Activated naive CD8-positive, alpha-beta T cell treated with anti-CD3 and anti-CD28 coated beads for 36 hours (primary cell): ENCODE results near the gene MGST3. TPM values are rescaled to one million over a fixed set of nuclear protein-coding genes. Genes with fewer than 3 reads are reported as not detected.
"Not testable (repeated sequence)": the region's sequence is repeated elsewhere in the genome, so short reads cannot be mapped to it uniquely, and the experiment has no call there.

ENCODE experiments used
- DNase-seq: peaks from one replicate; pipeline ENCODE4 v3.0.0; 2021
- H3K27ac Mint-ChIP-seq: one replicate; pipeline ENCODE4 v1.8.0; 2022; ENCODE audit warnings: mild to moderate bottlenecking, moderate library complexity, mixed read lengths
- H3K27me3 Mint-ChIP-seq: one replicate; pipeline ENCODE4 v1.8.0; 2022; ENCODE audit warnings: mild to moderate bottlenecking, mixed read lengths
- H3K36me3 Mint-ChIP-seq: one replicate; pipeline ENCODE4 v1.8.0; 2021; ENCODE audit warnings: mild to moderate bottlenecking, mixed read lengths
- H3K4me1 Mint-ChIP-seq: one replicate; pipeline ENCODE4 v1.8.0; 2021; ENCODE audit warnings: mixed read lengths
- H3K4me3 Mint-ChIP-seq: one replicate; pipeline ENCODE4 v1.8.0; 2022; ENCODE audit warnings: mild to moderate bottlenecking, moderate library complexity, mixed read lengths
- H3K9me3 Mint-ChIP-seq: one replicate; pipeline ENCODE4 v1.8.0; 2022; ENCODE audit warnings: mixed read lengths
- total RNA-seq, 2 experiments: library from RNA; stranded (reverse); gene quantifications; one replicate each; pipeline ENCODE4 v1.2.3, GENCODE V29; 2021

Gene MGST3
- total RNA-seq, 2 experiments from 2014 or later, result 31.7 to 33.3 TPM

DNA sequence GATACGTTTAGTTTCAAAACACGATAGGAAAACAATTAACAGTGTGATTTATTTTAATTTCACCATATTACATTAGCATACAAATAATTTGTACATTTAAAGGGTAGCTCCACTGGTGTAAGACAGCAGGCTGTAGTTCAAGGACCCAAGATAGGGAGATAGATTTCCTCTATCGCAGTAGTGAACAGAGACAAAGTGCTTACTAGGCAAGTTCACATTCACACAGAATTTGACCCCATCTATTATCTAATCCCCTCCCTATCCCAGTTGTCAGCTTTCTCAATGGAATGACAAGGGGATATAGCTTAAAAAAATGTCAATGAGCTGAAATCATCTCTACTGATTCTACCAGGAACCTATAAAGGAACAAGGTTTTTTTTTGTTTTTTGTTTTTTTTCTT lies 31.2 kb downstream of the MGST3 start:
- Mint-ChIP-seq H3K27ac (peak overlapping the region; percentile 42), H3K9me3 (no peaks in the 10 kb centered on the region), H3K27me3 (no peaks in the 10 kb centered on the region), H3K36me3 (peaks cover 17% of the 10 kb centered on the region), H3K4me3 (no peak overlapping the region), H3K4me1 (peaks cover 4% of the 10 kb centered on the region)
- DNase-seq, result no peak

DNA sequence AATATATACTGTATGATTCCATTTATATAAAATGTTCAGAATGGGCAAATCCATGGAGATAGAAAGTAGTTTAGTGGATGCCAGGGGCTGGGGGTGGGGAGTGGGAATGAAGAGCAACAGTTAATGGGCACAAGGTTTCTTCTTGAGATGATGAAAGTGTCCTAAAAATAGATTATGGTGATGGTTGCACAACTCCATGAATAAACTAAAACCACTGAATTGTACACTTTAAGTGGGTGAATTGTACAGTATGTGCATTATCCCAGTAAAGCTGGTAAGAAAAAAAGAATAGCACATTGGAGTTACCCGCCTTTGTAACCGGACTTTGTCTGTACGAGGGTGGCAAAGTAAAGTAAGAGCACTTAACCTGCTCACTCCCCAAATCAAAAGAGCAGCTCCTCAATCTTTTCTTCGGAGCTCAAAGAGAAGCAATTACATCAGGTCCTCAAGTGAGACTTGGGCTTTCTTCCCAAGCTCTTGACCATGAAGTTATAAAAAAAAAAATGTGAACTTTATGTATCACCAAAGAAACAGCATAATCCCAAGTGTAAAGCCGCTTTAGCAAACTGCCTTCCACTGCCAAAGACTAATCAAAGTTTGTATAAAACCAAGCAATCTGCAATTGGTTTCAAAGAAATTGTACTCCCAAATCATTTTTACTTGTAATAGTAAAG lies 35.3 kb downstream of the MGST3 start:
- DNase-seq, result no peak
- Mint-ChIP-seq H3K36me3 (peaks cover 33% of the 10 kb centered on the region), H3K9me3 (no peaks in the 10 kb centered on the region), H3K4me1 (peaks cover 7% of the 10 kb centered on the region), H3K27me3 (no peaks in the 10 kb centered on the region), H3K27ac (no peak overlapping the region), H3K4me3 (no peak overlapping the region)

DNA sequence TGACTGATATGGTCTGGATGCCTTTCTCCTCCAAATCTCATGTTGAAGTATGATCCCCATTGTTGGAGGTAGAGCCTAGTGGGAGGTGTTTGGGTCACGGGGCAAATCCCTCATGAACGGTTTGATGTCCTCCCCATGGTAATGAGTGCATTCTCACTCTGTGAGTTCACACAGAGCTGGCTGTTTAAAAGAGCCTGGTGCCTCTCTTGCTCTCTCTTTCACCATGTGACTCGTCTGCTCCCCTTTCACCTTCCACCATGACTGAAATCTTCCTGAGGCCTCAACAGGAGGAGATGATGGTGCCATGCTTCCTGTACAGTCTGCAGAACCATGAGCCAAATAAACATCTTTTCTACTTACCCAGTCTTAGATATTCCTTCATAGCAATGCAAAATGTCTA lies 37.1 kb downstream of the MGST3 start:
- Mint-ChIP-seq H3K4me1 (peaks cover 7% of the 10 kb centered on the region), H3K36me3 (peaks cover 41% of the 10 kb centered on the region), H3K9me3 (no peaks in the 10 kb centered on the region), H3K27ac (peak overlapping the region; percentile 29), H3K4me3 (no peak overlapping the region), H3K27me3 (no peaks in the 10 kb centered on the region)
- no peak for DNase-seq

DNA sequence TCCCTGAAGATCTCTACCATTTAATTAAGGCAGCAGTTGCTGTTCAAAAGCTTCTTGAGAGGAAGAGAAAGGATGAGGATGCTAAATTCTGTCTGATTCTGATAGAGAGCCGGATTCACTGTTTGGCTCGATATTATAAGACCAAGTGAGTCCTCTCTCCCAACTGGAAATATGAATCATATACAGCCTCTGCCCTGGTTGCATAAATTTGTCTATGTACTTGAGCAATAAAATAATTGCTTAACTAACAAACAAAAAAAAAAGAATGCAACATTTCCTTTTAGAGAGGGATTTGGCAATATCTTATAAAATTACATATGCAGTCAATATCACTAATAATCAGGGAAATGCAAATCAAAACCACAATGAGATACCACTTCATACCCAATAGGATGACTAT lies 40.5 kb downstream of the MGST3 start:
- DNase-seq, result no peak
- H3K9me3 Mint-ChIP-seq, result no peaks in the 10 kb centered on the region
- H3K4me1 Mint-ChIP-seq, result peaks cover 4% of the 10 kb centered on the region
- H3K4me3 Mint-ChIP-seq, result no peak overlapping the region
- peaks cover 38% of the 10 kb centered on the region for H3K36me3 Mint-ChIP-seq
- no peaks in the 10 kb centered on the region for H3K27me3 Mint-ChIP-seq
- H3K27ac Mint-ChIP-seq, result no peak overlapping the region

DNA sequence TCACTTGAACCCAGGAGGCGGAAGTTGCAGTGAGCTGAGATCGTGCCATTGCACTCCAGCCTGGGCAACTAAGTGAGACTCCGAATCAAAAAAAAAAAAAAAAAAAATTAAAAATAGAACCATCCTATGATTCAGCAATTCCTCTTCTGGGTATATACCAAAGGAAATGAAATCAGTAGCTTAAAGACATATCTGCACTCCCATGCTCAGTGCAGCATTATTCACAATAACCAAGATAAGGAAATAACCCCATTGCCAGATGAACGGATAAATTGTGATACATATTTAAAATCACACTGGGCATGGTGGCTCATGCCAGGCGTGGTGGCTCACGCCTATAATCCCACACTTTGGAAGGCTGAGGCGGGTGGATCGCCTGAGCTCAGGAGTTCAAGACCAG lies 43.6 kb downstream of the MGST3 start:
- Mint-ChIP-seq H3K4me3 (no peak overlapping the region), H3K27me3 (no peaks in the 10 kb centered on the region), H3K9me3 (no peaks in the 10 kb centered on the region), H3K4me1 (peaks cover 14% of the 10 kb centered on the region), H3K27ac (no peak overlapping the region), H3K36me3 (peaks cover 38% of the 10 kb centered on the region)
- DNase-seq, result no peak

DNA sequence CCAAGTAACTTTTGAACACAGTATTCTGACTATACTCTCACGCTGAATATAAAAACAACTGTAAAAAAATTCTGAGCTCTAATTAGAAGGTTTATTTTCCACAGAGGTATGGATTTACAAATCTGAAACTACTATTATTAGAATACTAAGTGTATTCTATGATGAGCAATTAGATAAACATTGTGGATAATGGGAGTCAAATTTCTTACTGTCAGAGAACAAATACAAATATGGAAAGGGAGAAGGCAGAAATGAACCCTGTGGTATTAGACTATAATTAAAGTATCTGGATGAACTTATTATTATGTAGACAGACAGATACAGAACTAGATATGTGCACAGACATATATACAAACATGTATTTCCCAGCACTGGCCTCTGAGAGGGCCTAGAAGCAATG lies 44.8 kb downstream of the MGST3 start:
- Mint-ChIP-seq H3K36me3 (peaks cover 40% of the 10 kb centered on the region), H3K4me1 (peaks cover 14% of the 10 kb centered on the region), H3K27me3 (no peaks in the 10 kb centered on the region), H3K4me3 (no peak overlapping the region), H3K9me3 (no peaks in the 10 kb centered on the region), H3K27ac (no peak overlapping the region)
- DNase-seq, result no peak

DNA sequence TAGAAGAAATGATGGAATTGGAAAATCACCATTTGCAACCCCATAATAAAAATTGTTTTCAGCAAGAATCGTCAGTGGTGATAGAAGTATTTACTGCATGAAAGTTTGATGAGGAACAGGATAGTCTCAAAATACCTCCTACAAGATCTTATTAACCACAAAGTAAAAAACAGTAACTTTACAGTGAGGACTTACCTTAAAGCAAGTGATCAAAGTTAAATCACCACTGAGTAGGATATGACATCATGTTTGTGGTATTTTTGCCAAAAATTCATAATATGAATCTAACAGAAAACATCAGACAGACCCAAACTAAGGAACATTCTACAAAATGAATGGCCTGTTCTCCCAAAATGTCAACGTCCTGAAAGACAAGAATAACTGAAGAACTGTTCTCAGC lies 47.5 kb downstream of the MGST3 start:
- Mint-ChIP-seq H3K27me3 (no peaks in the 10 kb centered on the region), H3K4me1 (peaks cover 14% of the 10 kb centered on the region), H3K36me3 (peaks cover 50% of the 10 kb centered on the region), H3K4me3 (no peak overlapping the region), H3K9me3 (peaks cover 1% of the 10 kb centered on the region), H3K27ac (peak overlapping the region; percentile 12)
- no peak for DNase-seq

DNA sequence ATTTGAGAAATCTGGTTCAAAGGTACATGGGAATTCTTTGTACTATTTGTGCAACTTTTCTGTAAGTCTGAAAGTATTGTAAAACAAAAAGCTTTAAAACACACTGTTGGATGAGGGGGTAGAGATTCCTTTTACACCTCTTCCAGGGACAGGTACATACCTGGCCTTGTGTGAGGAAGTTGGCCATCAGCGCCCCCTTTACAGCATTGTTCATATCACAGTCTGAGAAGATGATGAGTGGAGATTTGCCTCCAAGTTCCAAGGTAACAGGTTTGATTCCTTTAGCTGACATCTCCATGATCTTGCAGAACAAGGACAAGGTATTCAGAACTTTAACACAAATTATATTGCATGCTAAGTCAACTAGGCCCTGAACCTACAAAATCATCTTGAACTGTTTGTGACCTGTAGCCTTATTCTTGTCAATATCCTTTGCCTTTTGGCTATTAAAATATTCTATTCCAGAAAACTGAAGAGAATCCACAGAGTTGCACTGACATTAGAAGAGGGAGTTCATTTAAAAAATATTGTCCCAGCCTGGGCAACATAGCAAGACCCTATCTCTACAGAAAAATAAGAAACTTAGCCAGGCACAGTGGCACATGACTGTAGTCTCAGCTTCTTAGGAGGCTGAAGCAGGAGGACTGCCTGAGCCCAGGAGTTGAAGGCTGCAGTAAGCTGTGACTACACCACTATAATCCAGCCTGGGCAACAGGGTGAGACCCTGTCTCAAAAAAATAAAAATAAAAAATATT lies 48.4 kb downstream of the MGST3 start:
- Mint-ChIP-seq H3K27ac (no peak overlapping the region), H3K4me3 (no peak overlapping the region), H3K27me3 (no peaks in the 10 kb centered on the region), H3K9me3 (peaks cover 1% of the 10 kb centered on the region), H3K4me1 (peaks cover 18% of the 10 kb centered on the region), H3K36me3 (peaks cover 52% of the 10 kb centered on the region)
- DNase-seq, result no peak

DNA sequence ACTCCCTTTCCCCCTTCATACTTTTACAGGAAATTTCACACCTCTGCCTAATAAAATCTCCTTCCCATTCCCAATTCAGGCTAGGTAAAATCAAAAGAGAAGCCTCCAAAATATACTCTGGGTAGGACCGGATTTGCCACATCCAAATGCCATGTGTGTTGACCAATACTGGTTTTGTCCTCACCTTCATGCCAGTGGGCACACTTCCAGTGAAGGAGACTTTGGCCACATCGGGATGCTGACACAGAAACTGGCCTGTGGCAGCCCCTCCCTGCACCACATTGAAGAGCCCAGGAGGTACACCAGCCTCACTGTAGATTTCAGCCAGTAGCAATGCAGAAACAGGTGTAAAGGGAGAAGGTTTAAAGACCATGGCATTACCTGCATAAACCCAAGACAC lies 49.3 kb downstream of the MGST3 start:
- no peak overlapping the region for H3K27ac Mint-ChIP-seq

DNA sequence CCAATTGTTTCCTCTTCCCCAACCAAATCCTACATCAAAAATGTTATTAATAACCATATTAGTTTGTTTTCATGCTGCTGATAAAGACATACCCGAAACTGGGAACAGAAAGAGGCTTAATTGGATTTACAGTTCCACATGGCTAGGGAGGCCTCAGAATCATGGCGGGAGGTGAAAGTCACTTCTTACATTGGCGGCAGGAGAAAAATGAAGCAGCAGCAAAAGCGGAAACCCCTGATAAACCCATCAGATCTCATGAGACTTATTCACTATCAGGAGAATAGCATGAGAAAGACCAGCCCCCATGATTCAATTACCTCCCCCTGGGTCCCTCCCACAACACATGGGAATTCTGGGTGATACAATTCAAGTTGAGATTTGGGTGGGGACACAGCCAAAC lies 49.7 kb downstream of the MGST3 start:
- H3K4me3 Mint-ChIP-seq, H3K9me3 Mint-ChIP-seq, DNase-seq, H3K27ac Mint-ChIP-seq, H3K27me3 Mint-ChIP-seq: not testable (repeated sequence)
- H3K36me3 Mint-ChIP-seq, result peaks cover 59% of the 10 kb centered on the region
- peaks cover 31% of the 10 kb centered on the region for H3K4me1 Mint-ChIP-seq

More for the DNA sequence above, 49.3 kb downstream of the MGST3 start:
- Mint-ChIP-seq H3K27me3 (no peaks in the 10 kb centered on the region), H3K36me3 (peaks cover 56% of the 10 kb centered on the region), H3K9me3 (peaks cover 1% of the 10 kb centered on the region), H3K4me1 (peaks cover 26% of the 10 kb centered on the region), H3K4me3 (no peak overlapping the region)
- no peak for DNase-seq

DNA sequence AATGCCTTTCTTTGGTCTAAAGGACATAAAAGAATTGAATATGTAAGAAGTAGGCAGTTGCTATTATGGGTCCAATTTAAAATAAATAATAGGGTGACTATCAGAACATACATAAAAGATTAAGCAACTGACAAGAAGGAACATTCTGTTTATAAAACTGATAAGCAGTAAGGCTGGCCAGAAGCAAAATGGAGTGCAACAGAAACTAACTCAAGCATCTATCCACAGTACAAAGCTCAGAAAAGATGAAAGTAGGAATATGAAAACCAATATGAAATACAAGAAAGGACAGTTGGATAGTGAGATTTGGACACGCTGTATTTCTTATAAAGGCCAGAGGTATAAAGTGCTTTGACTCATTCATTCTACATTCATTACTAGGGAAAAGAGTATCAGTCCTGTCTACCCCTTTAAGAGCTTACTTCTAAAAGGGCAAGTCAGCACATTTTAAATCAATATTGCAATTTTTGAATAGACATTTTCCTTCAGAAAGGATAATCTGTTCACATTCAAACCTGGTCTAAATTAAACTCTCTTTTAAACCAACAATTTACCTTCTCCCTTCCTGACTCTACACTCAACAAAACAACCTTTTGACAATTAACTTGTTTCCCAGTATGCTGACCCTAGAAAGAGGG lies 52.9 kb downstream of the MGST3 start:
- no peaks in the 10 kb centered on the region for H3K27me3 Mint-ChIP-seq
- peaks cover 62% of the 10 kb centered on the region for H3K36me3 Mint-ChIP-seq
- H3K27ac Mint-ChIP-seq, result no peak overlapping the region
- no peak overlapping the region for H3K4me3 Mint-ChIP-seq
- no peak for DNase-seq
- peaks cover 39% of the 10 kb centered on the region for H3K4me1 Mint-ChIP-seq
- peaks cover 6% of the 10 kb centered on the region for H3K9me3 Mint-ChIP-seq

DNA sequence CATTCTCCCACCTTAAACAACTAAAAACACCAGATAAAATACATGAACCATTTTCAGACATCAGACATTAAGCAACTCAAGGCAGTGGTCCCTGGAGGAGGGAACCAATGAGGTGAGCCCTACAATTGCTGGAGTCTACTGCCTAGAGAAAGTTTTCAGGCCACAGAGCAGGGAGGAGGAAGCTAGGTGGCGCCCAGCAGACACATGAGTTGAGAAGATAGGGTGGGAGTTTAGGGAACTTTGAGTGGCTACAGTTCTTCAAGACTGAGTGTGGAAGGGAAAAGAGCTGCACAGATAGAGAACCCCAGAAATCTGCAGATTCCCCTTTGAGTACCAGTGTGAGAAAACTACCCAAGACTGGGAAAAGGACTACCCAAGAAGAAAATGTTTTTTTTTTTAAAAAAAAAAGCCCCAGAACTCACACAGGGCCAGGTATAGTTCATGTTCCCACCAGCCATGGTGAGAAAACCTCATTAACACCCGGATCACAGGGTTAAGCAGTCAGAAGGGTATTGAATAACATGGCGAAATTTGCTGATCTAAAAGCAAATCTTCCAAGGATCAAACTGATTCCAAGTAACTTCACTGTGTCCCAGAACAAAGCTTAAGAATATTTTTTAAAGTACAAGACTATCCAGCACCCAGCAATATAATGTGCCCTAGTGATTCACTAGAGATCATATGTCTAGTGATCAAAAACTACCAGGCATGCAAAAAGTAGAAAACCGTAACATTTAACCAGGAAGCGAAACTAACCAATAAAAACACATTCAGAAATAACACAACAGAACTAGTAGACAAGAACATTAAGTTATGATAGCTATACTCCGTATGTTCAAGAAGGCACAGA lies 55.3 kb downstream of the MGST3 start:
- Mint-ChIP-seq H3K9me3 (peaks cover 6% of the 10 kb centered on the region), H3K36me3 (peaks cover 52% of the 10 kb centered on the region), H3K4me3 (no peak overlapping the region), H3K27ac (peak overlapping the region; percentile 61), H3K27me3 (no peaks in the 10 kb centered on the region), H3K4me1 (peaks cover 37% of the 10 kb centered on the region)
- DNase-seq, result no peak

DNA sequence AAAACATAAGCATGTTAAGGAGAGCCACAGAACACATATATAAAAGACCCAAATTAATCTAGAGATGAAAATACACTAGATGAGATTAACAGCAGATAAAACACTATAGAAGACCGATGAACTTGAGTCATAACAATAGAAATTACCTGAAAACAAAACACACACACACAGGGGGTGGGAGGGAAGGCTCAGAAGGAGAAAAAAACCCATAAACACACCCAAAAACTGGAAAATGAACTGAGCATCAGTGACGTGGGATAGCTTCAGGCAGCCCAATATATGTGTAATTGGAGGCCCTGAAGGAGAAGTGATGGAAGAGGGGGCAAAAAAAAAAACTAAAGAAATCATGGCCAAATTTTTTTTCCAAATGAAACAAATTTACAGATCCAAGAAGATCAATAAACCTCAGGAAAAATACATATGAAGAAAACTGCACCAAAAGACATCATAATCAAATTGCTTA lies 56.0 kb downstream of the MGST3 start:
- Mint-ChIP-seq H3K36me3 (peaks cover 53% of the 10 kb centered on the region), H3K27ac (peak overlapping the region; percentile 32), H3K9me3 (peaks cover 6% of the 10 kb centered on the region), H3K4me1 (peaks cover 44% of the 10 kb centered on the region), H3K27me3 (no peaks in the 10 kb centered on the region), H3K4me3 (no peak overlapping the region)
- no peak for DNase-seq

DNA sequence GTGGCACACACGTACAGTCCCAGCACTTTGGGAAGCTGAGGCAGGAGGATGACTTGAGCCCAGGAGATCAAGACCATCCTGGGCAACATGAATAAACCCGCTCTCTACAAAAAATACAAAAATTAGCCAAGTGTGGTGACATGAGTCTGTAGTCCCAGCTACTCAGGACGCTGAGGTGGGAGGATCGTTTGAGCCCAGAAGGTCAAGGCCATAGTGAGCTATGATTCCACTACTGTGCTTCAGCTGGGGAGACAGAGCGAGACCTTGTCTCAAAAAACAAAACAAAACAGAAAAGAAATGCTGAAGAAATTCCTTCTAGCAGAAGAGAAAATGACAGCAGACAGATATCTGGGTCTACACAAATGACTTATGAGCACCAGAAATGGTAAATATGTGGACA lies 57.0 kb downstream of the MGST3 start:
- H3K27me3 Mint-ChIP-seq, result no peaks in the 10 kb centered on the region
- no peak for DNase-seq
- peaks cover 46% of the 10 kb centered on the region for H3K4me1 Mint-ChIP-seq
- no peak overlapping the region for H3K27ac Mint-ChIP-seq
- H3K9me3 Mint-ChIP-seq, result peaks cover 4% of the 10 kb centered on the region
- peaks cover 53% of the 10 kb centered on the region for H3K36me3 Mint-ChIP-seq
- H3K4me3 Mint-ChIP-seq, result no peak overlapping the region

DNA sequence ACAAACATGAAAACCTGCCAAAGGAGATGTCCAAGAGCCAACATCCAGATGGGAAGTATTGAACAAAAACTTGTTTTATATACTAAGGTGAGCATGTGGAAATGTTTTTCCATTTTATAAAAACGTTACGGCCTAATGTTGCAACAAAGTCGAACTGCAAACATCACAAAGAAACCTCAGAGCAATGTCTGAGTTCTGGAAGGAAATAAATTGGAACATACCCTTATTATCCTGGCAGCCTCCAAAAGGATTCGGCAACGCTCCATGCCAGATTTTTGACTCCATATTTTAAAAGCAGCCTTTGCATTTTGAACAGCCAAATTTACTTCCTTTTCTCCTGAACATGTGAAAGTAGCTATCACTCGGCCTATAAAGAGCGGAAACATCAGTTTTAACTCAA lies 64.0 kb downstream of the MGST3 start:
- H3K4me1 Mint-ChIP-seq, result peaks cover 42% of the 10 kb centered on the region
- H3K4me3 Mint-ChIP-seq, result no peak overlapping the region

More for the DNA sequence above, 64.0 kb downstream of the MGST3 start:
- peaks cover 40% of the 10 kb centered on the region for H3K36me3 Mint-ChIP-seq
- no peaks in the 10 kb centered on the region for H3K9me3 Mint-ChIP-seq
- no peak for DNase-seq
- no peaks in the 10 kb centered on the region for H3K27me3 Mint-ChIP-seq
- H3K27ac Mint-ChIP-seq, result no peak overlapping the region
